ENCODE measurements around the gene PCNX2. TPM values are rescaled to one million over a fixed set of nuclear protein-coding genes. Genes with fewer than 3 reads are reported as not detected.

The PCNX2 gene
- total RNA-seq, 2 donors from 2014 or later = 8.1 to 9.0 TPM

GRCh38 chr1:232978815-232979214 is 316.7 kb downstream of the PCNX2 start:
- no peak overlapping the region for H3K27ac ChIP-seq

GRCh38 chr1:232978091-232978634 is 317.4 kb downstream of the PCNX2 start:
- TF ChIP-seq, protein P1, sequence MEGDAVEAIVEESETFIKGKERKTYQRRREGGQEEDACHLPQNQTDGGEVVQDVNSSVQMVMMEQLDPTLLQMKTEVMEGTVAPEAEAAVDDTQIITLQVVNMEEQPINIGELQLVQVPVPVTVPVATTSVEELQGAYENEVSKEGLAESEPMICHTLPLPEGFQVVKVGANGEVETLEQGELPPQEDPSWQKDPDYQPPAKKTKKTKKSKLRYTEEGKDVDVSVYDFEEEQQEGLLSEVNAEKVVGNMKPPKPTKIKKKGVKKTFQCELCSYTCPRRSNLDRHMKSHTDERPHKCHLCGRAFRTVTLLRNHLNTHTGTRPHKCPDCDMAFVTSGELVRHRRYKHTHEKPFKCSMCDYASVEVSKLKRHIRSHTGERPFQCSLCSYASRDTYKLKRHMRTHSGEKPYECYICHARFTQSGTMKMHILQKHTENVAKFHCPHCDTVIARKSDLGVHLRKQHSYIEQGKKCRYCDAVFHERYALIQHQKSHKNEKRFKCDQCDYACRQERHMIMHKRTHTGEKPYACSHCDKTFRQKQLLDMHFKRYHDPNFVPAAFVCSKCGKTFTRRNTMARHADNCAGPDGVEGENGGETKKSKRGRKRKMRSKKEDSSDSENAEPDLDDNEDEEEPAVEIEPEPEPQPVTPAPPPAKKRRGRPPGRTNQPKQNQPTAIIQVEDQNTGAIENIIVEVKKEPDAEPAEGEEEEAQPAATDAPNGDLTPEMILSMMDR (IDR thresholded peaks at IDR 0.05) = no peak
- DNase-seq (ENCODE audit: low spot score) = peak; percentile 48
- peaks cover 6% of the 10 kb centered on the region for H3K36me3 ChIP-seq

More at GRCh38 chr1:232978815-232979214, 316.7 kb downstream of the PCNX2 start:
- Histone ChIP-seq H3K4me3 (no peak overlapping the region), H3K27me3 (no peaks in the 10 kb centered on the region), H3K4me1 (peaks cover 0 to 16% of the 10 kb centered on the region in 2 donors), H3K9me3 (peaks cover 0 to 7% of the 10 kb centered on the region in 2 donors), H3K36me3 (peaks cover under 1% of the 10 kb centered on the region)
- TF ChIP-seq, protein P1 (IDR thresholded peaks at IDR 0.05) = no peak
- DNase-seq (ENCODE audit: low spot score) = peak; percentile 40

DNA sequence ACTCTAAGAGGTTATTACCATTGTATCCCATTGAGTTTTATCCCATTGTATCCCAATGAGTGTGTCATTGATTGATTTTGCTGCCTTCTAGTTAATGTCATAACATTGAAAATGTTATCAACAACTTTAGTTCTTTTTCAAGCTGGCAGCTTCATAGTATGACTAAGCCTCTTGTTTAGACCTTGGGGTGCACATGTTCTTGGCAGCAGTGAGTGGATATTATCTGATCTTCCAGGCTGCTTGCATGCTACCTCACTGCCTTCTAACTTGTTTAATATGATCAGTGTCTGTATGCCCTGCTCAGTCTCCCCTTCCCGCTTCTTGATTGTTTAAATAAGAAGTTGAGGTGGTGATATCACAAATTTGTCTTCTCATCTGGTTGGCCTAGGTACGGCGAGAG is 320.6 kb downstream of the PCNX2 start:
- peak; percentile 32 for DNase-seq (ENCODE audit: low spot score)
- H3K36me3 ChIP-seq = peaks cover 23% of the 10 kb centered on the region
- H3K4me1 ChIP-seq = no peaks in the 10 kb centered on the region
- peaks cover 0 to 13% of the 10 kb centered on the region in 2 donors for H3K9me3 ChIP-seq
- H3K27me3 ChIP-seq = no peaks in the 10 kb centered on the region
- H3K27ac ChIP-seq = no peak overlapping the region
- no peak overlapping the region for H3K4me3 ChIP-seq
- TF ChIP-seq, protein P1 (IDR thresholded peaks at IDR 0.05) = no peak

More at GRCh38 chr1:232978091-232978634, 317.4 kb downstream of the PCNX2 start:
- Histone ChIP-seq H3K27ac (no peak overlapping the region), H3K9me3 (peaks cover 0 to 13% of the 10 kb centered on the region in 2 donors), H3K4me1 (peaks cover 0 to 12% of the 10 kb centered on the region in 2 donors), H3K27me3 (no peaks in the 10 kb centered on the region), H3K4me3 (no peak overlapping the region)

GRCh38 chr1:232973652-232974611 is 321.6 kb downstream of the PCNX2 start:
- TF ChIP-seq, protein P1 (IDR thresholded peaks at IDR 0.05) = no peak
- Histone ChIP-seq H3K36me3 (peaks cover 23% of the 10 kb centered on the region), H3K27me3 (no peaks in the 10 kb centered on the region), H3K4me1 (peaks cover 0 to 10% of the 10 kb centered on the region in 2 donors), H3K9me3 (peaks cover 0 to 13% of the 10 kb centered on the region in 2 donors), H3K27ac (no peak overlapping the region), H3K4me3 (no peak overlapping the region)
- no peak for DNase-seq (ENCODE audit: low spot score)

DNA sequence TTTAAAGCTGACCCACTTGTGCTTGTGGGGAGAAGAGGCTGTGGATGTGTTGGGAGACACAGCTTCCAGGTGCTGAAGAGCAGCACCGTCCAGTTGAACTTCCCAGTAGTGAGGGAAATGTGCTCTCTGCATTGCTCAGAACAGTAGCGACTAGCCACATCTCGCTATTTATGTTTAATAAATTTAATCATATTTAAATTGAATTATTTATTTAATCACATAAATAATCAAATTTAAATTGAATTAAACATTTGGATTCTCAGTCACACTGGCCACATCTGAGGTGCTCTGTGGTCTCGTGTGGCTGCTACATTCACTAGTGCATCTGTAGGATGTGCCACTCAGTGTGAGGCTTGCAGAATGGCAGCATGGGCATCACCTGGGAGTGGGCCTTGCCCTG is 325.0 kb downstream of the PCNX2 start:
- no peaks in the 10 kb centered on the region for H3K27me3 ChIP-seq
- H3K9me3 ChIP-seq = peaks cover 0 to 13% of the 10 kb centered on the region in 2 donors
- TF ChIP-seq, protein P1 (IDR thresholded peaks at IDR 0.05) = no peak
- peaks cover 0 to 32% of the 10 kb centered on the region in 2 donors for H3K4me1 ChIP-seq
- no peak for DNase-seq (ENCODE audit: low spot score)
- H3K27ac ChIP-seq = no peak overlapping the region
- peaks cover 23% of the 10 kb centered on the region for H3K36me3 ChIP-seq
- no peak overlapping the region for H3K4me3 ChIP-seq

Data from right atrium auricular region (tissue), 2 donors.